ENCODE results near the gene OR2B2. TPM values are rescaled to one million over a fixed set of nuclear protein-coding genes. Genes with fewer than 3 reads are reported as not detected.
A peak's percentile ranks its signal among the peaks of the same experiment; 100 is the strongest.

Gene OR2B2
- total RNA-seq, 4 donors from 2014 or later, result not detected

DNA sequence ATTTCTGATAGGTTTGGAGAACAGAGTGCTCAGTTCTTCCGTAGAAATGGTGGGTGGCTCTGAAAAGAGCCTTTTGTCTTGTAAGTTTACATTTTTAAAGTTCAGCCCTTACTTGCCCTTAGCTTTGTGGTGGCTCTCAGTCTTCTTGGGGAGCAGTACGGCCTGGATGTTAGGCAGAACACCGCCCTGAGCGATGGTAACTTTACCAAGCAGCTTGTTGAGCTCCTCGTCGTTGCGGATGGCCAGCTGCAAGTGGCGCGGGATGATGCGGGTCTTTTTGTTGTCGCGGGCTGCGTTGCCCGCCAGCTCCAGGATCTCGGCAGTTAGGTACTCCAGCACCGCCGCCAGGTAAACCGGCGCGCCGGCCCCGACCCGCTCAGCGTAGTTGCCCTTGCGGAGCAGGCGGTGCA lies 19.5 kb downstream of the OR2B2 start:
- no peaks in the 10 kb centered on the region for H3K9me3 ChIP-seq
- H3K27me3 ChIP-seq, result peaks cover 0 to 48% (median 3%) of the 10 kb centered on the region in 4 donors
- intact Hi-C loops (cut with DNase I), result loop anchor here (5.0 to 10.0 kb wide), 2 partner anchors 80 to 728 kb away; a partner anchor contains a TSS
- no peaks in the 10 kb centered on the region for H3K36me3 ChIP-seq
- TF ChIP-seq, protein P1, sequence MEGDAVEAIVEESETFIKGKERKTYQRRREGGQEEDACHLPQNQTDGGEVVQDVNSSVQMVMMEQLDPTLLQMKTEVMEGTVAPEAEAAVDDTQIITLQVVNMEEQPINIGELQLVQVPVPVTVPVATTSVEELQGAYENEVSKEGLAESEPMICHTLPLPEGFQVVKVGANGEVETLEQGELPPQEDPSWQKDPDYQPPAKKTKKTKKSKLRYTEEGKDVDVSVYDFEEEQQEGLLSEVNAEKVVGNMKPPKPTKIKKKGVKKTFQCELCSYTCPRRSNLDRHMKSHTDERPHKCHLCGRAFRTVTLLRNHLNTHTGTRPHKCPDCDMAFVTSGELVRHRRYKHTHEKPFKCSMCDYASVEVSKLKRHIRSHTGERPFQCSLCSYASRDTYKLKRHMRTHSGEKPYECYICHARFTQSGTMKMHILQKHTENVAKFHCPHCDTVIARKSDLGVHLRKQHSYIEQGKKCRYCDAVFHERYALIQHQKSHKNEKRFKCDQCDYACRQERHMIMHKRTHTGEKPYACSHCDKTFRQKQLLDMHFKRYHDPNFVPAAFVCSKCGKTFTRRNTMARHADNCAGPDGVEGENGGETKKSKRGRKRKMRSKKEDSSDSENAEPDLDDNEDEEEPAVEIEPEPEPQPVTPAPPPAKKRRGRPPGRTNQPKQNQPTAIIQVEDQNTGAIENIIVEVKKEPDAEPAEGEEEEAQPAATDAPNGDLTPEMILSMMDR (IDR thresholded peaks at IDR 0.05), result peak in 1 of 6 experiments; percentile 5
- TF ChIP-seq POLR2A (IDR thresholded peaks at IDR 0.05), result no peak
- H3K27ac ChIP-seq, result peak overlapping the region; percentile 82 to 93 (median 92)
- peak overlapping the region; percentile 29 to 75 (median 64) for H3K4me3 ChIP-seq
- 0 to 19% methylated on average over 3 to 4 of the region's 26 CpGs for WGBS, 2 donors
- H3K4me1 ChIP-seq, result peaks cover 8 to 63% (median 10%) of the 10 kb centered on the region in 3 donors
- no peak for DNase-seq

DNA sequence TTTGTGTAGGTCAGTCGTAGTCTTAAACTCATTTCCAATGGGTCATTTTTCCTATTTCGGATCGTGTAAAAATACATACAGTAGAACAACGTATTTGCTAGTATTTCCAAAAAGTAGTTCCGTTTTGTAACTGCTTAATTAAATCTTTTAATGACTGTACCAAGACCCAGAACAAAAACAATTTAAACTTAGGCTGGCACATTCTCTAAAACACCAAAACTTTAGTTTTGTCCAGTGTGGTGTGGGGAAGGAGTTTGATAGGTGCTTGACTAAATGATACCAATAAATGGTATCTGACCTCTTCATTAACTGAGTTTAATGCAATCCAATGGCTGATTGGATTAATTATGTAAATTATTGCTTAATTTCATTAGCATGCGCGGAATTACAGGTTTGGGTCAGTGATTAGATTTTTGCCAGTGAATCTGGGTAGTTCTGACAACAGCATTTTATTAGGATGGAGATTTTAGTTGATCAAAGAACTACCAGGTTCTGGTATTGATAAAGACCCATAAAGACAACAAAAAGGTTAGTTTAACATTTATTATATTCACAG lies 20.8 kb downstream of the OR2B2 start:
- DNase-seq, result no peak
- Histone ChIP-seq H3K9me3 (no peaks in the 10 kb centered on the region), H3K36me3 (no peaks in the 10 kb centered on the region), H3K4me1 (peaks cover 8 to 63% (median 10%) of the 10 kb centered on the region in 3 donors), H3K4me3 (peak overlapping the region; percentile 27 to 75 (median 44)), H3K27ac (peak overlapping the region; percentile 16 to 92 (median 68)), H3K27me3 (peaks cover 0 to 58% (median 3%) of the 10 kb centered on the region in 4 donors)
- no peak for TF ChIP-seq POLR2A (IDR thresholded peaks at IDR 0.05)
- WGBS, 2 donors, result 35 to 38% methylated on average over 7 of the region's 7 CpGs
- intact Hi-C loops (cut with DNase I), result loop anchor here (5.0 to 10.0 kb wide), 2 partner anchors 79 to 727 kb away; a partner anchor contains a TSS

DNA sequence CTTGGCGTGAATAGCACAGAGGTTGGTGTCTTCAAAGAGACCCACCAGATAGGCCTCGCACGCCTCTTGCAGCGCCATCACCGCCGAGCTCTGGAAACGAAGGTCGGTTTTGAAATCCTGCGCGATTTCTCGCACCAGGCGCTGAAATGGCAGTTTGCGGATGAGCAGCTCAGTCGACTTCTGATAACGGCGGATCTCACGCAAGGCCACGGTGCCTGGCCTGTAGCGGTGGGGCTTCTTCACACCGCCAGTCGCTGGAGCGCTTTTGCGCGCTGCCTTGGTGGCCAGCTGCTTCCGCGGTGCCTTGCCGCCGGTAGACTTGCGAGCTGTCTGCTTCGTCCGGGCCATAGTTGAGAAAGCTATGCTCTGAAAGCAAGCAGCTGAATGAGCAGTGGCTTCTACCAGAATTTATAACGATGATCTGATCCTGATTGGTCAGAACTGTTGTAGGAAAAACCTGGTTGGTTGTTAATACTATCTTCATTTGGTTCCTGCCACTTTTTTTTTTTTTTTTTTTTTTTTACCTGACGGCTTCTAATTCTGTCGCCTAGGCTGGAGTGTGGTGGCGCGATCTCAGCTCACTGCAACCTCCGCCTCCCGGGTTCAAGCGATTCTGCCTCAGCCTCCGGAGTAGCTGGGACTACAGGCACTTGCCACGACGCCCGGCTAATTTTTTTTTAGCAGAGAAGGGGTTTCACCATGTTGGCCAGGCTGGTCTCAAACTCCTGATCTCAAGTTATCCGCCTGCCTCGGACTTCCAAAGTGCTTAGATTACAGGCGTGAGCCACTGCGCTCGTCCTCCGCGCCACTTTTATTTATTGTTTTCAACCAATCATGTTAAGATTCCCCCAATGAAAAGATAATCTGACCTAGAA lies 21.5 kb downstream of the OR2B2 start:
- Histone ChIP-seq H3K27me3 (peaks cover 0 to 62% (median 3%) of the 10 kb centered on the region in 4 donors), H3K4me1 (peaks cover 6 to 57% (median 8%) of the 10 kb centered on the region in 3 donors), H3K36me3 (no peaks in the 10 kb centered on the region), H3K27ac (peak overlapping the region; percentile 55 to 75 (median 68)), H3K4me3 (peak overlapping the region; percentile 27 to 75 (median 44)), H3K9me3 (no peaks in the 10 kb centered on the region)
- no peak for DNase-seq
- intact Hi-C loops (cut with DNase I), result loop anchor here (5.0 to 10.0 kb wide), 2 partner anchors 78 to 726 kb away; a partner anchor contains a TSS
- TF ChIP-seq, protein P1 (IDR thresholded peaks at IDR 0.05), result peak in 1 of 6 experiments; percentile 5
- TF ChIP-seq POLR2A (IDR thresholded peaks at IDR 0.05), result peak in 2 of 4 donors; percentile 92 to 95
- WGBS, 2 donors, result 1 to 2% methylated on average over 33 to 47 of the region's 50 CpGs

DNA sequence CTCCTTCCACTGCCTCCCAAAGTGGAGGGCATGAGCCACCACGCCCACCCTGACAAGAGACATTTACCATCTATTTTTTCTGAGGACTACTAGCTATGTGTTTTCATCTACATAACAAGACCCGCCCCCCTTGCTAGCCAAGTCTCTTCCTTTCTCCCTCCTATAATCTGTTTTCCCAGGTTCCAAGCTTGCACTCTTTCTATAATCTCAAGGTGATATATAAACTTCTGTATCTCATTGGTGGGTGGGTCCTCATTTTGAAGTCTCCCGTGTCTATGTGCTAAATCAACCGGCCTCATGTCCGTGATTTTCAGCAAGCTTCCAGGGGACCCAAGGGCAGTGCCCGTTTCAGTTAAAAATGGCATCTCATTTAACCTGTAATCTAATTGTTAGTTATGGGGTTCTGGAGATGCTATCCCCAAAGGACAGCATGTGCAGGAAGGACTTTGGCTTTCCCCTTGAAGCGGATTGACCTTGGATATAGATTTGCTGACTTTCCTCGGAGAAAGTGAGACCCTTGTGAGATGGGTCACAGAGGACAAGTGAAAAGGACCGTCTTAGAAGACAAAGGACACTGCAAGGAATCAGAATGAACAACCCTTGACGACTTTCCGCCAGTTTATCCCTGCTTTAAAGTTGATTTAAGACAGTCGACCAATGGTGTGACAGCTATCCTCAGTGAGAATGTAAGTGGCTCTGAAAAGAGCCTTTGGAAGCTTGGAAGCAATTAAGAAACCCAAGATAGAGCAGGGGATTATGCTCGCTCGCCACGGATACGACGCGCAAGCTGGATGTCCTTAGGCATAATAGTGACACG lies 22.4 kb downstream of the OR2B2 start:
- Histone ChIP-seq H3K4me1 (peaks cover 6 to 51% (median 8%) of the 10 kb centered on the region in 3 donors), H3K9me3 (no peaks in the 10 kb centered on the region), H3K27me3 (peaks cover 0 to 69% (median 3%) of the 10 kb centered on the region in 4 donors), H3K36me3 (no peaks in the 10 kb centered on the region), H3K4me3 (peak overlapping the region; percentile 27 to 75 (median 44)), H3K27ac (peak overlapping the region; percentile 55 to 75 (median 68))
- no peak for DNase-seq
- 26 to 30% methylated on average over 19 of the region's 19 CpGs for WGBS, 2 donors
- intact Hi-C loops (cut with DNase I), result loop anchor here (5.0 to 10.0 kb wide), 2 partner anchors 78 to 725 kb away; a partner anchor contains a TSS
- TF ChIP-seq, protein P1 (IDR thresholded peaks at IDR 0.05), result no peak
- no peak for TF ChIP-seq POLR2A (IDR thresholded peaks at IDR 0.05)

DNA sequence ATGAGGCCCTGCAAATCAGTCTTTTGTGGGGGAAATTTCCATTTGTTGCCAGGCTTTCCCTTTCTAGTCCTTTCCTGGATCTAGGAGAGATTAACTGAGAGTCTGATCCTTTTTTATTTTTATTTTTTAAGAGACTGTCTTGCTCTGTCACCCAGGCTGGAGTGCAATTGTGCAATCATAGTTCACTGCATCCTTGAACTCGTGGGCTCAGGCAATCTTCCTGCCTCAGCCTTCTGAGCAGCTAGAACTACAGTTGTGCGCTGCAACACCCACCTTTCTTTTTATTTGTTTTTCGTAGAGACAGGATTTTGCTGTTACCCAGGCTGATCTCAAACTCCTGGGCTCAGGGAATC lies 22.9 kb downstream of the OR2B2 start:
- no peak for DNase-seq
- H3K27ac ChIP-seq, result no peak overlapping the region
- peaks cover 6 to 46% (median 8%) of the 10 kb centered on the region in 3 donors for H3K4me1 ChIP-seq
- no peak overlapping the region for H3K4me3 ChIP-seq
- WGBS, 2 donors, result 53 to 64% methylated on average over 3 of the region's 3 CpGs
- intact Hi-C loops (cut with DNase I), result no loop called here
- peaks cover 0 to 71% (median 3%) of the 10 kb centered on the region in 4 donors for H3K27me3 ChIP-seq
- no peaks in the 10 kb centered on the region for H3K36me3 ChIP-seq
- no peak for TF ChIP-seq POLR2A (IDR thresholded peaks at IDR 0.05)
- TF ChIP-seq, protein P1 (IDR thresholded peaks at IDR 0.05), result no peak
- no peaks in the 10 kb centered on the region for H3K9me3 ChIP-seq

Data from esophagus squamous epithelium (tissue), 5 donors.